H1 (cell line): ENCODE results near the gene LRRC8D. TPM values are rescaled to one million over a fixed set of nuclear protein-coding genes. Genes with fewer than 3 reads are reported as not detected.

Experiments used
- CTCF ChIA-PET: fragments of 300-600 bp; sonication (Branson Sonifier 250); formaldehyde crosslinking; loops from one replicate; lab custom pipeline; 2021; ENCODE audit not compliant: partially characterized antibody; lab: Charles Lee
- POLR2A ChIA-PET: fragments of 300-600 bp; sonication (Branson Sonifier 250); formaldehyde crosslinking; loops from one replicate; lab custom pipeline; 2021; ENCODE audit warnings: inconsistent platforms; ENCODE audit not compliant: partially characterized antibody; lab: Charles Lee
- DNase-seq, 2 experiments: peaks; one replicate each; pipeline versions ENCODE4 v3.0.0 to v3.0.0-alpha.2; 2010 to 2022; ENCODE audit warnings: low spot score in 2 of 2, low read depth in 1 of 2, mixed read lengths in 1 of 2
- FAIRE-seq: peaks from 2 replicates; lab custom pipeline; 2011; peaks lifted over from hg19 to GRCh38; lab: Jason Lieb, UNC
- H2AFZ ChIP-seq: 2 replicates; pipeline ENCODE4 v1.8.1; 2012; ENCODE audit warnings: low read length, inconsistent platforms
- H2AK5ac ChIP-seq: 2 replicates; pipeline ENCODE4 v1.6.1; 2013; ENCODE audit warnings: low read depth, low read length
- H2BK120ac ChIP-seq: replicated peaks from 2 replicates; pipeline ENCODE3; 2013; ENCODE audit warnings: low read depth, low read length, inconsistent platforms
- H2BK12ac ChIP-seq: 2 replicates; pipeline ENCODE4 v1.6.1; 2013; ENCODE audit warnings: low read depth, low read length
- H2BK15ac ChIP-seq: 2 replicates; pipeline ENCODE4 v1.6.1; 2013; ENCODE audit warnings: low read length
- H2BK20ac ChIP-seq: 2 replicates; pipeline ENCODE4 v1.6.1; 2013; ENCODE audit warnings: low read length
- H2BK5ac ChIP-seq: 2 replicates; pipeline ENCODE4 v1.6.1; 2013; ENCODE audit warnings: low read depth, low read length
- H3K14ac ChIP-seq: 2 replicates; pipeline ENCODE4 v1.6.1; 2013; ENCODE audit warnings: inconsistent platforms; ENCODE audit not compliant: insufficient read length
- H3K18ac ChIP-seq: 2 replicates; pipeline ENCODE4 v1.6.1; 2013; ENCODE audit warnings: low read length; ENCODE audit errors: extremely low read depth
- H3K23ac ChIP-seq: 2 replicates; pipeline ENCODE4 v1.6.1; 2013; ENCODE audit warnings: inconsistent platforms; ENCODE audit not compliant: insufficient read length
- H3K23me2 ChIP-seq: 2 replicates; pipeline ENCODE4 v1.6.1; 2013; ENCODE audit warnings: low read depth, low read length
- H3K27ac ChIP-seq: 2 replicates; pipeline ENCODE4 v1.6.1; 2011; ENCODE audit warnings: low read depth, low read length, inconsistent platforms
- H3K27me3 ChIP-seq, 4 experiments: replicated peaks in 1 of 4; 1 replicate in 1 of 4; 2 replicates in 3 of 4; pipeline versions ENCODE4 v1.6.1 to v1.8.1; 2011 to 2013; ENCODE audit warnings: low read length in 3 of 4, mild to moderate bottlenecking in 3 of 4, inconsistent platforms in 2 of 4, mixed read lengths in 2 of 4, moderate library complexity in 1 of 4; ENCODE audit not compliant: control insufficient read depth in 3 of 4, insufficient read depth in 3 of 4; ENCODE audit errors: extremely low read depth in 1 of 4
- H3K36me3 ChIP-seq, 4 experiments: 2 replicates each; pipeline versions ENCODE4 v1.6.1 to v1.8.1; 2011 to 2013; ENCODE audit warnings: mild to moderate bottlenecking in 4 of 4, low read length in 3 of 4, moderate library complexity in 2 of 4, control low read depth in 1 of 4, inconsistent platforms in 1 of 4; ENCODE audit not compliant: insufficient read depth in 4 of 4, control insufficient read depth in 2 of 4
- H3K4ac ChIP-seq: replicated peaks from 2 replicates; pipeline ENCODE3; 2013; ENCODE audit warnings: low read length, low read depth, mixed read lengths, inconsistent platforms; ENCODE audit not compliant: insufficient read length
- H3K4me1 ChIP-seq, 4 experiments: replicated peaks in 1 of 4; 1 replicate in 1 of 4; 2 replicates in 3 of 4; pipeline versions ENCODE4 v1.6.1 to v1.8.1; 2011 to 2013; ENCODE audit warnings: low read length in 3 of 4, inconsistent platforms in 2 of 4, mixed read lengths in 1 of 4; ENCODE audit not compliant: insufficient read depth in 4 of 4, control insufficient read depth in 3 of 4
- H3K4me2 ChIP-seq, 2 experiments: 2 replicates each; pipeline versions ENCODE4 v1.6.1 to v1.8.1; 2011 to 2013; ENCODE audit warnings: low read depth in 2 of 2, low read length in 2 of 2, control low read depth in 1 of 2, inconsistent platforms in 1 of 2, mild to moderate bottlenecking in 1 of 2; ENCODE audit not compliant: insufficient read depth in 1 of 2
- H3K4me3 ChIP-seq, 4 experiments: fragments of 200-600, 300-600 bp in 1 of 4; sonication (generic), shearing (Covaris generic), sonication (Bioruptor Twin) in 1 of 4; 2 replicates each; pipeline versions ENCODE4 v1.5.1 to v1.8.1; 2011 to 2016; ENCODE audit warnings: low read length in 4 of 4, low read depth in 3 of 4, control low read depth in 2 of 4, inconsistent platforms in 2 of 4, mild to moderate bottlenecking in 2 of 4, mixed read lengths in 1 of 4, moderate library complexity in 1 of 4; ENCODE audit not compliant: insufficient read depth in 2 of 4; ENCODE audit errors: extremely low read depth in 1 of 4
- H3K56ac ChIP-seq: replicated peaks from 2 replicates; pipeline ENCODE3; 2013; ENCODE audit warnings: low read depth, mild to moderate bottlenecking, mixed read lengths, low read length, inconsistent platforms; ENCODE audit not compliant: insufficient read length
- H3K79me1 ChIP-seq: 2 replicates; pipeline ENCODE4 v1.6.1; 2013; ENCODE audit warnings: low read depth, low read length, control low read depth
- H3K79me2 ChIP-seq, 2 experiments: 2 replicates each; pipeline versions ENCODE4 v1.6.1 to v1.8.1; 2012 to 2013; ENCODE audit warnings: low read length in 2 of 2, mild to moderate bottlenecking in 2 of 2, inconsistent platforms in 1 of 2; ENCODE audit not compliant: insufficient read depth in 2 of 2, control insufficient read depth in 1 of 2
- H3K9ac ChIP-seq, 4 experiments: replicated peaks in 1 of 4; 1 replicate in 1 of 4; 2 replicates in 3 of 4; pipeline versions ENCODE4 v1.6.1 to v1.8.1; 2011 to 2013; ENCODE audit warnings: low read depth in 3 of 4, low read length in 3 of 4, control low read depth in 2 of 4, mild to moderate bottlenecking in 2 of 4, moderate library complexity in 2 of 4, inconsistent platforms in 1 of 4; ENCODE audit errors: extremely low read depth in 1 of 4
- H3K9me3 ChIP-seq, 2 experiments: 2 replicates each; pipeline versions ENCODE4 v1.6.1 to v1.8.1; 2012 to 2013; ENCODE audit warnings: mild to moderate bottlenecking in 2 of 2, moderate library complexity in 2 of 2, control low read depth in 1 of 2, inconsistent platforms in 1 of 2, low read depth in 1 of 2, low read length in 1 of 2, mixed read lengths in 1 of 2; ENCODE audit not compliant: insufficient read depth in 2 of 2
- H4K20me1 ChIP-seq, 2 experiments: replicated peaks in 1 of 2; 2 replicates each; pipeline versions ENCODE3 to v1.8.1; 2011 to 2013; ENCODE audit warnings: inconsistent platforms in 2 of 2, low read length in 2 of 2, mild to moderate bottlenecking in 1 of 2; ENCODE audit not compliant: insufficient read depth in 2 of 2, control insufficient read depth in 1 of 2
- H4K5ac ChIP-seq: 2 replicates; pipeline ENCODE4 v1.6.1; 2013; ENCODE audit warnings: low read length, low read depth, mixed read lengths, inconsistent platforms; ENCODE audit not compliant: insufficient read length
- H4K8ac ChIP-seq: 2 replicates; pipeline ENCODE4 v1.8.0; 2013; ENCODE audit warnings: mild to moderate bottlenecking, moderate library complexity, low read length, inconsistent platforms; ENCODE audit not compliant: insufficient read depth; ENCODE audit errors: extremely low read depth
- H4K91ac ChIP-seq: replicated peaks from 2 replicates; pipeline ENCODE3; 2013; ENCODE audit warnings: low read length, mixed read lengths, inconsistent platforms; ENCODE audit not compliant: insufficient read length
- ASH2L ChIP-seq: fragments of 200-600, 300-600 bp; sonication (generic); IDR thresholded peaks from one replicate; pipeline ENCODE4 v1.7.1; 2017; ENCODE audit warnings: low read length
- BACH1 ChIP-seq: IDR thresholded peaks from 2 replicates; pipeline ENCODE4 v1.6.1; 2012; ENCODE audit warnings: low read length, improper control_type of control experiment
- BCL11A ChIP-seq, 2 experiments: IDR thresholded peaks; one replicate each; pipeline ENCODE4 v1.6.1; 2011; ENCODE audit warnings: low read depth in 2 of 2, low read length in 2 of 2, mild to moderate bottlenecking in 2 of 2
- CREB1 ChIP-seq: IDR thresholded peaks from 2 replicates; pipeline ENCODE4 v1.6.1; 2012; ENCODE audit warnings: inconsistent platforms
- GTF2F1 ChIP-seq: IDR thresholded peaks from 2 replicates; pipeline ENCODE4 v1.6.1; 2012; ENCODE audit warnings: low read depth, low read length, improper control_type of control experiment, borderline replicate concordance
- JUN ChIP-seq: IDR thresholded peaks from 2 replicates; pipeline ENCODE4 v1.6.1; 2011; ENCODE audit warnings: low read depth, mild to moderate bottlenecking, improper control_type of control experiment, low read length
- KDM1A ChIP-seq: fragments of 200-600, 300-600 bp; sonication (generic); IDR thresholded peaks from 2 replicates; pipeline ENCODE4 v1.7.1; 2016; ENCODE audit warnings: mild to moderate bottlenecking, low read length, borderline replicate concordance
- MAX ChIP-seq: IDR thresholded peaks from 2 replicates; pipeline ENCODE4 v1.6.1; 2012; ENCODE audit warnings: inconsistent platforms
- POLR2AphosphoS5 ChIP-seq: IDR thresholded peaks from 2 replicates; pipeline ENCODE4 v1.6.1; 2011; ENCODE audit warnings: low read depth, low read length
- RBBP5 ChIP-seq: IDR thresholded peaks from 2 replicates; pipeline ENCODE4 v1.7.1; 2012; ENCODE audit warnings: low read depth, mild to moderate bottlenecking, inconsistent platforms, low read length, moderate library complexity, borderline replicate concordance
- SAP30 ChIP-seq: fragments of 300-600 bp; sonication (generic); IDR thresholded peaks from 2 replicates; pipeline ENCODE4 v1.7.1; 2012; ENCODE audit warnings: low read length, moderate library complexity, mild to moderate bottlenecking, inconsistent platforms; ENCODE audit not compliant: insufficient read depth, insufficient replicate concordance
- SP2 ChIP-seq: IDR thresholded peaks from 2 replicates; pipeline ENCODE4 v1.6.1; 2012; ENCODE audit warnings: mild to moderate bottlenecking, low read length, inconsistent platforms
- SRF ChIP-seq: IDR thresholded peaks from 2 replicates; pipeline ENCODE4 v1.6.1; 2011; ENCODE audit warnings: mild to moderate bottlenecking, low read depth, low read length, moderate library complexity
- USF2 ChIP-seq: IDR thresholded peaks from 2 replicates; pipeline ENCODE4 v1.6.1; 2011; ENCODE audit warnings: low read length, improper control_type of control experiment
- WGBS, 2 experiments: shearing (Covaris generic) in 1 of 2; methylation state at CpG; one replicate each; pipeline versions ENCODE4 v1.1.6 to v1.1.7; 2013 to 2015; ENCODE audit warnings: low lambda C conversion rate in 2 of 2, mixed read lengths in 2 of 2, inconsistent platforms in 1 of 2, low coverage in 1 of 2, missing lambda C conversion rate in 1 of 2; ENCODE audit not compliant: insufficient replicate concordance in 2 of 2, insufficient coverage in 1 of 2, insufficient read length in 1 of 2; ENCODE audit errors: extremely low coverage in 1 of 2, missing lambda C conversion rate in 1 of 2; 5-methylcytosine and 5-hydroxymethylcytosine counted together
- polyA plus RNA-seq, 7 experiments: library from polyadenylated mRNA; depleted of rRNA in 3 of 7; stranded (reverse) in 5 of 7; unstranded in 2 of 7; fragments of >200 nt in 5 of 7; fragments of 200-250 nt in 2 of 7; gene quantifications; 1 replicate in 5 of 7; 2 replicates in 1 of 7; 4 replicates in 1 of 7; pipeline versions ENCODE4 v1.2.1 to v1.2.3, GENCODE V29; 2011 to 2013; ENCODE audit warnings: missing spikeins in 2 of 7, mixed read lengths in 2 of 7
- total RNA-seq: library from RNA; stranded (reverse); fragmentation: NEBNext Ultra II Directional; extraction: Animal tissue kit (Norgen Biotek cat#: 25700); gene quantifications from 2 replicates; pipeline ENCODE4 v1.2.1, GENCODE V29; 2021

The LRRC8D gene
- total and polyA plus RNA-seq, 2 of the 8 experiments (the other 6 are each of a cell fraction or from before 2014, with no cell fraction given), result 42.0 to 58.5 TPM

GRCh38 chr1:89806616-89807015 is 14.2 kb upstream of the LRRC8D start:
- Histone ChIP-seq H3K9me3 (no peaks in the 10 kb centered on the region), H4K5ac (no peak overlapping the region), H3K4me2 (no peak overlapping the region), H3K27me3 (no peaks in the 10 kb centered on the region; a peak in 4 of 7 replicates), H3K14ac (no peak overlapping the region), H2BK12ac (no peak overlapping the region), H4K91ac (no peak overlapping the region), H3K79me1 (no peaks in the 10 kb centered on the region), H2BK15ac (no peak overlapping the region), H3K27ac (no peak overlapping the region), H4K8ac (no peak overlapping the region), H3K23me2 (no peaks in the 10 kb centered on the region), H3K4ac (no peak overlapping the region), H3K79me2 (no peaks in the 10 kb centered on the region), H2BK20ac (no peak overlapping the region), H3K9ac (no peak overlapping the region), H4K20me1 (no peaks in the 10 kb centered on the region), H2BK120ac (no peak overlapping the region), H3K18ac (no peak overlapping the region), H2AK5ac (no peak overlapping the region), H3K56ac (no peak overlapping the region), H2AFZ (no peak overlapping the region), H3K23ac (no peak overlapping the region), H2BK5ac (no peak overlapping the region), H3K4me3 (no peak overlapping the region), H3K4me1 (peaks cover 6 to 22% (median 10%) of the 10 kb centered on the region in 4 experiments; a peak in 5 of 7 replicates), H3K36me3 (no peaks in the 10 kb centered on the region)
- CTCF ChIA-PET, result interaction anchor here (0.8 to 2.2 kb wide), 9 partner anchors 13 to 184 kb away, joined by 3 to 10 read pairs (median 5); partner anchors contain the start of gene LRRC8D
- no peak for FAIRE-seq
- WGBS, 2 experiments, result 87% methylated on average over 3 of the region's 3 CpGs; no CpG with 5 or more reads in 1 of the 2 experiments
- DNase-seq, result no peak
- POLR2A ChIA-PET, result interaction anchor here (4.9 kb wide), 1 partner anchor 14 kb away, joined by 51 read pairs; the partner anchor contains the start of gene LRRC8D
- TF ChIP-seq SP2 (no peak), JUN (no peak), GTF2F1 (no peak), SAP30 (no peak), RBBP5 (no peak), BCL11A (IDR thresholded peaks at IDR 0.05; ENCODE audit: low read depth in 2 of 2, low read length in 2 of 2) (no peak), CREB1 (no peak), USF2 (no peak), ASH2L (no peak), MAX (no peak), SRF (no peak), BACH1 (no peak), POLR2AphosphoS5 (no peak), KDM1A (no peak)
